Measurements from ENCODE around the gene NAA16.
A peak's percentile ranks its signal among the peaks of the same experiment; 100 is the strongest.
"Not testable (repeated sequence)": the region's sequence is repeated elsewhere in the genome, so short reads cannot be mapped to it uniquely, and the experiment has no call there.

The NAA16 gene

DNA sequence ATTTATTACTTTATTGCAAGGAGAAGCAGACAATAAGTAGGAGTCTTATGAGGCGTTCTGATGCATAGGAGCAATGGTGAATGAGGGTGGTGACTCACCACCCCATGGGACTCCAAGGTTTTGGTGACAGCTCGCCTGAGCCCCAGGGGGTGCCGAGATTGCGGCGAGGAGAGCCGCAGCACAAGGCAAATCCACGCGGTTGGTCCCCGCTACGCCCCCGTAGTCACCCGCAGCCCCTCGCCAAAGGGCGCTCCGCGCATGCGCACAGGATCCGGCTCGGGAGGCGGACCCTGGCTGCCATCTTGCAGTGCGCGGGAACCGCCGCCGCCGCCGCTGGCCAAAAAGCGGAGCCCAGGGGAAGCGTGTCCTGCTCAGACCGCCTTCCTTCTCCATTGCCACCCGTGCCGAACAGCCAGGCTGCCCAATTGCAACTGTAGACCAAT is at the start of gene NAA16:
Gene NAA16 (plus strand): TSS at position 305 of the 443 bp plus-strand sequence. CDS start 262 bp downstream, outside the sequence.
- peak; percentile 97 for DNase-seq

DNA sequence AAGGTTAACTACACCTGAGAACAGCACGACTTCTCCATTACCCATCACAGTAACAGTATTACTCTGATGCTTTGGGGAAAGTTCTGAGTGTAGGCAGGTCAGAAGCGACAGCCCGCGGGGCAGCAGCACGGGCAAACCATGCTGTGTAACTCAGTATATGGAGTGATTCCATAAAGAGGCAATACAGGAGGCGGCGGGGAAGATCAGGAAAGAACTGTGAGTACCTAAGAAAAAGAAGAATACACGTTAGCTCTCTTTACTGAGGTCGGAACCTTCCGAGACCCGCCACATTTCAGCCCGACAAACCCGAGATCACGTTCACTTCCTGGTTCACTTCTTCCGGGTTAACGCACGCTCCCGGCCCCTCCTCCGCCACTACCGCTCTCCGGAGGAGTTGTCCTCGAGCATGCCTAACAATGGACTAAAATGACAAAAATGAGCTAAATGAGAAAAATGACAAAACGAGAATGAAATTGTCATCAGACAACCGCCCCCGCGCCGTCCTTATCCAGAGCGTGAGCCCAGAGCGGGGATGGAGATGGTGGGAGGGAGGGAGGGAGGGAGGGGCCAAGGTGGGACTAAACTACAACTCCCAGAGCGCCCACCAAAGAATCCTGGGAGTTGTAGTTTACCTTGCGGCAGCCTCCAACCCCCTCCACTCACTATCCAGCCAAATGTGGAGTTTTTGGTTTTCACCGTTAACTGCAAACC is 47.7 kb upstream of the NAA16 start, which contains the start of gene MTRF1:
Gene MTRF1 (minus strand): TSS at position 316 of the 711 bp plus-strand sequence. CDS start 2,669 bp downstream, outside the sequence.
- DNase-seq, result peak; percentile 87

DNA sequence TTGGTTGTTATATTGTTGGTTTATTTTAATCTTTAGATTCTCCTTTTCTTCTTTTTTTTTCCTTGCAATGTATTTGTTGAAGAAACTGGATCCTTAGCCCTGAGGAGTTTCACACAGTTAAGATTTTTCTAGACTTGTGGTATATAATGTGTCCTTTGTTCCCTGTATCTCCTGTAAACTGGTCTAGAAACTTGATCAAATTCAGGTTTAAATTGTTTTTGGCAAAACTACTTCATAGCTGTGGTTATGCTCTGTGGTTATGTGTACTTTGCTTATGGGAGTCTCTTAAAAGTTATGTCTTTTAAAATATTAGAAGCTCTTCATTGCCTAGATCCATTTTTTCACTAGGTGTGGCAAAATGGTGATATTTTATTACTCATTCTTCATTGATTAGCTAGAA is 44.0 kb upstream of the NAA16 start:
- no peak for DNase-seq

DNA sequence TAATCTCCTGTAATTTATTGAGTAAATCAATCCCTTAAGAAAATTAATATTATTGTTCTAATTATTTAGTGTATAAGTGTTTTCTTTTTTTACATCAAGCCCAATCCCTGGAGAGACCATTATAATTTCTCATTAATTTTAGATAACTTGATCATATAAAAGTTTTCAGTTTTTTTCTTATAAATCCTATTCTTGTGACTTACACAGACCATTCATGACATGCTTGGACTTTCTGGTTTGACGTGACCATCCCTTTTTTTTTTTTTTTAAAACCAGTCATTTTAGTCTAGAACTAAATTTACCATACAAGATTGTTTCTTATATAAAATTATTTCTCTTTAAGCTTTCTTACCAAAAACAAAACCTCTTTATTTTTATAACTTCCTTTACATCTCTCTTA is 42.3 kb upstream of the NAA16 start:
- DNase-seq, result no peak

DNA sequence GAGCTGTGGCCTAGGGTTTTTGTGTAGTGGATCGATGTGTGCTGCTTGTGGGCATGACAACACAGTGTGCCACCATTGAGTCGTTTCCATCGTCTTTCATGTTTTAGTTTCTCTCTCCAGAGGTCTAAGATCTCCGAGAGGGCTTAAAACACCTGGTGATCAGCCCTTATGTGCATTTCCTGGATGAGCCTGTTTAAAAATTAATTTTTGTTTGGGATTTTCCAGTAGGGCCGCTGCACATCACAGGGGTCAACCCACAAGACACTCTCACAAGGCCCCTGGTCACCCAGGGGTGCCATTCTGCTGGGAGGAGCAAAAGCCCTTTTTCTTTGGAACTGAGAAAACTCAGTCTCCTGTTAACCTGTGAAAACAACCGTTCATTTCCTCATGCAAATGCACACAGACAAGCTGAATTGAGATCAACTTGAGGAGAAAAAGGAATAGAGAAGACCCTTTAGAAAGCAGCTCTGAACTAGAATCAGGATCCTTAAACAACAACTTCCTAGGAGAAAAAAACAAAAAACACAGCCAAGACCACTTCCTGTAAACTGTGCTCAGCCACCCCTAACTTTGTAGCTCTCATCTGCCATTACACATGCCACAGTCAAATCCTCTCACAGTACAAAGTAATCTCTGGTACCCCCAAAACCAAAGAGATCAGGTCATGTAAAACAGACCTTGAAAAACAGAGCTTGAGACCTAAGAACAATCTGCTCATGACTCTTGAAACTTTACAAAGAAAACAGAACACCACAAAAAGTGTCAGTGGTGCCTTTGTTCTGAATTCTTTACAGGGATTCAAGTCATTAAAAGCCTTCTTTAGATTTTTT is 39.4 kb upstream of the NAA16 start:
- DNase-seq, result no peak

- DNase-seq, result no peak
Observed at GRCh38 chr13:41273831-41274441, 37.1 kb upstream of the NAA16 start.

DNA sequence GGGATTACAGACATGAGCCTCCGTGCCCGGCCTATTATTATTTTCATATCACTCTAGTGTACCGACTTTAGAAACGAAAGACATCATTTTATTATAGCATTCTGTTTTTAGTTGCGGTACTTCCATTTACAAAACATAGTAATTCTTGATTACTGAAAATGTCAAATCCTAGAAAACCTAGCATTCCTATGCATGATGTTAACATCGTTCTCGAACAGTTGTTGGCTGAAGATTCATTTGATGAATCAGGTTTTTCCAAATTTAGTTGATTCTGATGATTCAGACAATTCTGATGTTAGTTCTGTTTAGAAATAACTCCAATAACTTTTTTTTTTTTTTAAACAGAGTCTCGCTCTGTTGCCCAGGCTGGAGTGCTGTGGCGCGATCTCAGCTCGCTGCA is 36.2 kb upstream of the NAA16 start:
- no peak for DNase-seq

- DNase-seq, result no peak
Observed at GRCh38 chr13:41276824-41277223, 34.2 kb upstream of the NAA16 start.

GRCh38 chr13:41279156-41279555 is 31.9 kb upstream of the NAA16 start:
- DNase-seq, result not testable (repeated sequence)

GRCh38 chr13:41282129-41282571 is 28.9 kb upstream of the NAA16 start:
- no peak for DNase-seq

- DNase-seq, result no peak
Observed at GRCh38 chr13:41284512-41285288, 26.4 kb upstream of the NAA16 start.

- no peak for DNase-seq
Observed at GRCh38 chr13:41286370-41286769, 24.7 kb upstream of the NAA16 start.

GRCh38 chr13:41289463-41289881 is 21.6 kb upstream of the NAA16 start:
- DNase-seq, result no peak

DNA sequence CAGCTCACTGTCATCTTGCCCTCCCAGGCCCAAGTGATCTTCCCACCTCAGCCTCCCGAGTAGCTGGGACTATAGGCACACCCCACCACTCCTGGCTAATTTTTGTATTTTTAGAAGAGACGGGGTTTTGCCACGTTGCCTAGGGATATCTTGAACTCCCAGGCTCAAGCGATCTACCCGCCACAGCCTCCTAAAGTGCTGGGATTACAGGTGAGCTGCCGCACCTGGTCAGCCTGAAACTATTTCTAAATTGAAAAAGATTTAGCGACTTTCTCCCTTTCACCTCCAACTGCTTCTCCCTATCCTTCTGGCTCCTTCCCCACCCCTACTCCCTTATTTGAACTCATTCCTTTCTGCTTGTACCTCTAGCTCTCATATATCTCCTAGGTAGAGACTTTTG is 19.8 kb upstream of the NAA16 start:
- no peak for DNase-seq

GRCh38 chr13:41293272-41293671 is 17.8 kb upstream of the NAA16 start:
- DNase-seq, result no peak

DNA sequence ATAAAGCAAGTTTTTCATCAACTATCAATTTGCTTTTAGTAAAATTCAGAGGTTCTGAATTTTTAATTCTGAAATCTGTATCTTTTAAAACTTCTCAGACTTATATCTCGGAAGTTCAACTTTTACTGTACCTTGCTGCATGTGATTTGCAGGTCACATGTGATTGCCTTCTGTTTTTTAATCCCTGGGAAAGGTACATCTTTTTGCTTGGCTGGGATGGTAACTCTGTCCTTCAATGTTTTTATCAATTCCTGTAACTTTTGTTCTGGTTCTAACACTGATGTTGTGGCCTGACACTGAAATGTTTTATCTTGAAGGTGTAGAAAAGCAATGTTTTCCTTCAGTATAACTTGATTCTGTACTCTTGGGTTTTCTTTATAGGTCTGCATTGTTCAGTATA is 16.2 kb upstream of the NAA16 start:
- DNase-seq, result no peak

- DNase-seq, result no peak
Observed at GRCh38 chr13:41295973-41296372, 15.1 kb upstream of the NAA16 start.

DNA sequence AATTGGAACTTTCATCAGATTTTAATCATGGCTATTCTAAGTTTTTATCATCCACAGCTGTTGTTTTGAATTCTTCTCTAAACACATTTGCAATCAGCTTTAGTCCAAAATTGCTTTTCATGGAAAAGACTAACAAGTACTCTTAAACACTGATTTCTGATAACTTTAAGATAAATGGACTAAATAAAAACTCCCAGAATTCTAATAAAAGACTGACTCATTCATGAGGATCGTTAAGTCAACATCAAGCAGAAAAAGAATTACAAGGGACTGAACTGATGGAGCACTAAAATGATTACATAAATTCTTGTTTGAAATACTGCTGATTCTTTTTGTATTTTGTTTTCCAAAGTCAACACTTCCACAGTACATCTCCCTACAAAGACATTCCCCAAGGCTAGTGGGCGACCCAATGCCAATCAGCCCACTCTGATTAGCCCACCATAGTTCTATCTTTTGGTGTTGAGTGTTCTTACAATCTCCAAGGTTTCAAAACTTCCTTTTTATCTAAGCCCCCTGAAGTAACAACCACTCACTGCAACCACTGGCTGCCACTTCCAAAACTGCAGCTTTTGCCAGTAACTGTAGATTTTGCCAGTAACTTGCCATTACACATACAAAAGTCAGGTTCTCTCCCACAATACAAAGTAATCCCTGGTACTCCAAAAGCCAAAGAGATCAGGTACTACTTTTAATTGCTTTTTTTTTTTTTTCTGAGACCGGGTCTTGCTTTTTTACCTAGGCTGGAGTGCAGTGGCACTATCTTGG is 14.0 kb upstream of the NAA16 start:
- no peak for DNase-seq

- no peak for DNase-seq
Observed at GRCh38 chr13:41299316-41300094, 11.6 kb upstream of the NAA16 start.

DNA sequence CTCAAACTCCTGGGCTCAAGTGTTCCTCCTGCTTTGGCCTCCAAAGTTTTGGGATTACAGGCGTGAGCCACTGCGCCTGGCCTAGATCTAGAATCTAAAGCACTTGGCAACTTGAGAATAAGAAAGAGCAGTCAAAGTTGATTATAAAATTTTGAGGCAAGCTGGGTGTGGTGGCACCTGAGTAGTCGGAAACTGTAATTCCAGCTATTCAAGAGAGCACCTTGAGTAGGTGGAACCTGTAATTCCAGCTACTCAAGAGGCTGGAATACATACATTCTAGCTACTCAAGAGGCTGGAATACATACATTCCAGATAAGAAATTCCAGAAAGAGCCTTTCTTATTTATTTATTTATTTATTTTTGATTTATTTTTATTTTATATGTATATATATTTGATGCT is 8.3 kb upstream of the NAA16 start:
- no peak for DNase-seq

DNA sequence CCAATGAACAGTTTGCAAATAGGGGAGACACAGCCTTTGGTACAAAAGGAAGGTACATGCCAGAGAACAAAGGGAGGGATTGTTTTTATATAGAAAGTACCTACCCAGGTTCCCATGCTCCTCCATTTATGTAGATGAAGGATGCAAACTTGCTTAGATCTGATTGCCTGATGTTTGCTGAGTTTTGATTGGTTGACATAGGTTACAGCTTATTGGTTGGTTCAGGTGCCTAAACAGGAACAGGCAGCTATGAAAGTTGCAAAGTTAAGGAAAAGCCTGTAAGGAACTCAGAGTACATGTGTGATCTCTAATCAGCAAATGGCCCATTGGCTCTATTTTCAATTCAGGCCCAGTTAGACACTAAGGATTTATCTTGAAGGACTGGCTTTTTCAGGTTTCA is 6.5 kb upstream of the NAA16 start:
- DNase-seq, result no peak
